C4-2B (cell line): ENCODE results near the gene NAA25.

ENCODE experiments used
- H3K27ac ChIP-seq: fragments of 450-650 bp; 2 replicates; pipeline ENCODE4 v1.5.1; 2017
- ZFX ChIP-seq: fragments of 450-650 bp; IDR thresholded peaks from 2 replicates; pipeline ENCODE4 v1.6.1; 2017
- TF ChIP-seq, protein P1 (sequence below): fragments of 450-650 bp; conservative IDR thresholded peaks from 2 replicates; pipeline ENCODE4 v1.5.1; 2017; ENCODE audit warnings: mild to moderate bottlenecking

The NAA25 gene

DNA sequence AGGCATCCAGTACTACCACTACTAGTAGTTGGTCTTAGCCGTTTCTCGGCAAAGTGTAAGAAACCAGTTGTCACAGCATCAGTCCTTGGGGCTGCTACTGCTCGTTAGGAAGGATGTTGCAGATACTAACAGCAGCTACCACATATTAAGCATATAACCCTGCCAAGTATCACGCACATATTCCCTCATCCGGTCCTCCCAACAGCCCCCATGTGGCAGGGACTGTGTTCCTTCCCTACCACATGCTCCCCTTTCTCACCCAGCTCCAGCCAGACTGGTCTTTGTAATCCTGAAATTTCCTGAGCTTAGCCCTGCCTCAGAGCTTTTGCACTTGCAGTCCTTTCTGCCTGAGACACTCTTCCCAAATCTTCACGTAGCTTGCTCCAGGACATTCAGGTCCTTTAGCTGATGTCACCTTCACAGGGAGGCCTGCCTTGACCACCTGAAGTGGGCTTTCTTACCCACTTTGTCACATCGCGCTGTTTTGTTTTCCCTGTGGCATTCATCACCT lies 87.6 kb downstream of the NAA25 start:
- TF ChIP-seq ZFX: no peak
- TF ChIP-seq, protein P1, sequence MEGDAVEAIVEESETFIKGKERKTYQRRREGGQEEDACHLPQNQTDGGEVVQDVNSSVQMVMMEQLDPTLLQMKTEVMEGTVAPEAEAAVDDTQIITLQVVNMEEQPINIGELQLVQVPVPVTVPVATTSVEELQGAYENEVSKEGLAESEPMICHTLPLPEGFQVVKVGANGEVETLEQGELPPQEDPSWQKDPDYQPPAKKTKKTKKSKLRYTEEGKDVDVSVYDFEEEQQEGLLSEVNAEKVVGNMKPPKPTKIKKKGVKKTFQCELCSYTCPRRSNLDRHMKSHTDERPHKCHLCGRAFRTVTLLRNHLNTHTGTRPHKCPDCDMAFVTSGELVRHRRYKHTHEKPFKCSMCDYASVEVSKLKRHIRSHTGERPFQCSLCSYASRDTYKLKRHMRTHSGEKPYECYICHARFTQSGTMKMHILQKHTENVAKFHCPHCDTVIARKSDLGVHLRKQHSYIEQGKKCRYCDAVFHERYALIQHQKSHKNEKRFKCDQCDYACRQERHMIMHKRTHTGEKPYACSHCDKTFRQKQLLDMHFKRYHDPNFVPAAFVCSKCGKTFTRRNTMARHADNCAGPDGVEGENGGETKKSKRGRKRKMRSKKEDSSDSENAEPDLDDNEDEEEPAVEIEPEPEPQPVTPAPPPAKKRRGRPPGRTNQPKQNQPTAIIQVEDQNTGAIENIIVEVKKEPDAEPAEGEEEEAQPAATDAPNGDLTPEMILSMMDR: no peak
- no peak overlapping the region for H3K27ac ChIP-seq

GRCh38 chr12:112018571-112019237 lies 89.9 kb downstream of the NAA25 start:
- no peak overlapping the region for H3K27ac ChIP-seq

GRCh38 chr12:112017041-112017440 lies 91.5 kb downstream of the NAA25 start:
- H3K27ac ChIP-seq: no peak overlapping the region
- TF ChIP-seq, protein P1: no peak
- no peak for TF ChIP-seq ZFX

More at GRCh38 chr12:112018571-112019237, 89.9 kb downstream of the NAA25 start:
- no peak for TF ChIP-seq ZFX
- TF ChIP-seq, protein P1: no peak

DNA sequence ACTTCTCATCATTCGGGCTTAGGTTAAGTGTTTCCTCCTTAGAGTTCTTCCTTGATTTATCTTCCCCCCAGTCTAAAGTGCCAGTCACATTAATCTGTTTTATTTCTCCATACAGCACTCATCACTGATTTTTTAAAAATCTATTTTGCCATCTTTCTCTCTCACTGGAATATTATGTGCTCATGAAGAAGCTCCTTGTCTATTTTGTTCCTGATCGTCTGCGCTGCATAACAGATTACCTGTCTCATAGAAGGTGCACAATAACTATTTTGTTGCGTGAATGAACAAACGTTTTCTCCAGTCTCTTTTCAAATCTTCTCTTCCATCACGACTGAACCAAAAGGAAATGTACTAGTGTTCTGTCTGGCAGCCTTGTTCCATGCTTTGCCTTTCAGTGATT lies 92.6 kb downstream of the NAA25 start:
- no peak overlapping the region for H3K27ac ChIP-seq
- TF ChIP-seq, protein P1: no peak
- no peak for TF ChIP-seq ZFX

DNA sequence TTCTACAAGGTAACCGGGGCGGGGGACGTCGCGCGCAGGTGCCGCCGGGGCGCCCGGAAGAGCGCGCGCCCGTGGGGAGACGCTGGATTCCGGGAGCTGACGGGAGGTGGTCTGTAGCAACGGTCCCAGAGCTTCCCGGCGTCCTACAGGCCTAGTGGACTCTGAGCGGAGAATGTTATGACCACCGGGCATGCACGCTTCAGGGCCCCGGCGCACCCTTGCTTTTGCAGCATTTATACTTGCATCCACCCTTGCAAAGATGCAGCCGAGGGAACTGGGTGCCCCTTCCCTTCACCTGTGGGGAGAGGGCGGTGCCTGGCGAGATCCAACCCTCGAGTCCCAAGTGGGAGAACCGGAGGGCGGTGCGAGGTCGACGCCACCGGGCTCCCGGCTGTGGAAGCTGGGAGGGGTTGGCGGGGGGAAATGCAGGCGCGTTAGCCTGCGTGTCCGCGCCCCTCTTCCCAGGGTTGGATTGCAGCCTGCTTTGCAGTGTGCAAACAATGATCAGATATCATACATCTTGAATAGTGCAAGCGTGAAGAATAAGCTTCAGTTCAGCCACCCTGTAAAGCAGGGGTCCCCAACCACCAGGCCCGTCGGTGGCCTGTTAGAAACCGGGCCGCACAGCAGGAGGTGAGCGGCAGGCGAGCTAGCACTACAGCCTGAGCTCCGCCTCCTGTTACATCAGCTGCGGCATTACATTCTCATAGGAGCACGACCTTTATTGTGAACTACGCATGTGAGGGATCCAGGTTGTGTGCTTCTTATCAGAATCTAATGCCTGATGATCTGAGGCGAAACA lies 94.8 kb downstream of the NAA25 start:
- TF ChIP-seq, protein P1: peak; percentile 26; the same call in 1 of the 2 replicates
- TF ChIP-seq ZFX: no peak
- peak overlapping the region; percentile 95 for H3K27ac ChIP-seq

GRCh38 chr12:112012775-112013600 lies 95.6 kb downstream of the NAA25 start, which contains the start of the genes ERP29 and TMEM116:
Gene ERP29, plus strand, starts transcription at chr12:112013426. Its CDS starts 40 bp downstream, at chr12:112013466.
Gene TMEM116, minus strand, starts transcription at chr12:112013165. Its CDS starts 7,895 bp downstream, at chr12:112005270.
- TF ChIP-seq ZFX: peak; percentile 75
- TF ChIP-seq, protein P1: peak; percentile 50

More at GRCh38 chr12:112012775-112013600, 95.6 kb downstream of the NAA25 start, which contains the start of the genes ERP29 and TMEM116:
- peak within 1 kb of the TSS; percentile 95 for H3K27ac ChIP-seq
